MCF 10A (cell line): ENCODE data around the gene BNIP5. TPM values are rescaled to one million over a fixed set of nuclear protein-coding genes. Genes with fewer than 3 reads are reported as not detected.

ENCODE experiments used
- BruUV-seq: library from RNA; stranded (reverse); fragments of 400-500 nt; replicated peaks from 2 replicates; lab custom pipeline; 2021; lab: Mats Ljungman, UMichigan
- CTCF ChIA-PET: fragments of 300-600 bp; sonication (Branson Sonifier 250); formaldehyde crosslinking; extraction: SDS; loops from one replicate; lab custom pipeline; 2021; ENCODE audit warnings: antibody characterized with exemption, inconsistent platforms; lab: Yijun Ruan, JAX
- POLR2A ChIA-PET: fragments of 300-600, 350-650 bp; sonication (Branson Sonifier 250); formaldehyde crosslinking; extraction: SDS; loops from one replicate; lab custom pipeline; 2020; ENCODE audit warnings: antibody characterized with exemption, inconsistent platforms; lab: Yijun Ruan, JAX
- DNase-seq: peaks from one replicate; pipeline ENCODE4 v3.0.0-alpha.2; 2018; ENCODE audit not compliant: unreplicated experiment
- H3K27ac Mint-ChIP-seq: one replicate; pipeline ENCODE4 v1.8.0; 2022; ENCODE audit warnings: mild to moderate bottlenecking, low read depth, mixed read lengths; ENCODE audit not compliant: unreplicated experiment
- H3K27me3 Mint-ChIP-seq: one replicate; pipeline ENCODE4 v1.8.0; 2022; ENCODE audit warnings: mixed read lengths; ENCODE audit not compliant: insufficient read depth, unreplicated experiment
- H3K36me3 Mint-ChIP-seq: one replicate; pipeline ENCODE4 v1.8.0; 2022; ENCODE audit warnings: mild to moderate bottlenecking, moderate library complexity, mixed read lengths; ENCODE audit not compliant: insufficient read depth, unreplicated experiment
- H3K4me1 Mint-ChIP-seq: one replicate; pipeline ENCODE4 v1.8.0; 2022; ENCODE audit warnings: mixed read lengths; ENCODE audit not compliant: insufficient read depth, unreplicated experiment
- H3K4me3 Mint-ChIP-seq: one replicate; pipeline ENCODE4 v1.8.0; 2022; ENCODE audit warnings: mild to moderate bottlenecking, moderate library complexity, mixed read lengths; ENCODE audit not compliant: unreplicated experiment
- H3K9me3 Mint-ChIP-seq: one replicate; pipeline ENCODE4 v1.8.0; 2022; ENCODE audit warnings: mixed read lengths; ENCODE audit not compliant: unreplicated experiment
- intact Hi-C: fragments of 100-400 bp; cut with micrococcal nuclease; formaldehyde crosslinking; loops from 2 replicates; pipeline ENCODE4 v1.14.1; 2022
- total RNA-seq: library from RNA; stranded (reverse); gene quantifications from 2 replicates; pipeline ENCODE4 v1.2.3, GENCODE V29; 2022
- TF ChIP-seq, protein P1 (sequence below): fragments of 200-600 bp; IDR thresholded peaks from one replicate; pipeline ENCODE4 v1.8.0; 2022; ENCODE audit warnings: antibody characterized with exemption, mild to moderate bottlenecking; ENCODE audit not compliant: unreplicated experiment

BNIP5 gene
- total RNA-seq, 1 experiment from 2014 or later, result not detected

DNA sequence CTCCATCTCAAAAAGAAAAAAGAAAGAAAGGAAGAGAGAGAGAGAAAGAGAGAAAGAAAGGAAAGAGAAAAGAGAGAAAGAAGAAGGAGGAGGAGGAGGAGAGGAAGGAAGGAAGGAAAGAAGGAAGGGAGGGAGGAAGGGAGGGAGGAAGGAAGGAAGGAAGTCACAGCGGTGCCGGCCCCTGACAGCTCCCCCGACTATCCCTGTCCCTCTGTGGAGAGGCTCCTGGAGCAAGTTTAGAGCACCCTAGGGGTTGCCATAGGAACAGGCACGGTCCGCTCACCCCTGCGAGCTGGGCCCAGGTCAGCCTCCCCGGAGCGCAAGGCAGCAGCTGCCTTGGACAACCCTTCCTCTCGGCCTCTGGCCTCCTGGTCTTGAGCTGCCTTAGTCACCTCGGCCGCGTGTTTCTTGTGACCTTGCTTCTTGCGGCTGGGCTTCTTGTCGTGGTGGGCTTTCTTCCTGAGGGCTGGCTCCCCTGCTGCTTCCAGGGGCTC, 6.8 kb downstream of the BNIP5 start:
- TF ChIP-seq, protein P1, sequence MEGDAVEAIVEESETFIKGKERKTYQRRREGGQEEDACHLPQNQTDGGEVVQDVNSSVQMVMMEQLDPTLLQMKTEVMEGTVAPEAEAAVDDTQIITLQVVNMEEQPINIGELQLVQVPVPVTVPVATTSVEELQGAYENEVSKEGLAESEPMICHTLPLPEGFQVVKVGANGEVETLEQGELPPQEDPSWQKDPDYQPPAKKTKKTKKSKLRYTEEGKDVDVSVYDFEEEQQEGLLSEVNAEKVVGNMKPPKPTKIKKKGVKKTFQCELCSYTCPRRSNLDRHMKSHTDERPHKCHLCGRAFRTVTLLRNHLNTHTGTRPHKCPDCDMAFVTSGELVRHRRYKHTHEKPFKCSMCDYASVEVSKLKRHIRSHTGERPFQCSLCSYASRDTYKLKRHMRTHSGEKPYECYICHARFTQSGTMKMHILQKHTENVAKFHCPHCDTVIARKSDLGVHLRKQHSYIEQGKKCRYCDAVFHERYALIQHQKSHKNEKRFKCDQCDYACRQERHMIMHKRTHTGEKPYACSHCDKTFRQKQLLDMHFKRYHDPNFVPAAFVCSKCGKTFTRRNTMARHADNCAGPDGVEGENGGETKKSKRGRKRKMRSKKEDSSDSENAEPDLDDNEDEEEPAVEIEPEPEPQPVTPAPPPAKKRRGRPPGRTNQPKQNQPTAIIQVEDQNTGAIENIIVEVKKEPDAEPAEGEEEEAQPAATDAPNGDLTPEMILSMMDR, result no peak
- no peak overlapping the region for H3K4me3 Mint-ChIP-seq
- peaks cover 4% of the 10 kb centered on the region for H3K36me3 Mint-ChIP-seq
- no TSS peak for BruUV-seq
- ChIA-PET POLR2A (interaction anchor here (1.0 kb wide), 1 partner anchor 12 kb away, joined by 3 read pairs; no protein-coding TSS in a partner anchor), CTCF (interaction anchor here (0.6 to 0.8 kb wide), 2 partner anchors 12 to 59 kb away, joined by 4 read pairs; no protein-coding TSS in a partner anchor)
- no peak overlapping the region for H3K27ac Mint-ChIP-seq
- H3K9me3 Mint-ChIP-seq, result no peaks in the 10 kb centered on the region
- H3K4me1 Mint-ChIP-seq, result no peaks in the 10 kb centered on the region
- DNase-seq, result no peak
- H3K27me3 Mint-ChIP-seq, result peaks cover 70% of the 10 kb centered on the region
- intact Hi-C loops, result no loop called here

DNA sequence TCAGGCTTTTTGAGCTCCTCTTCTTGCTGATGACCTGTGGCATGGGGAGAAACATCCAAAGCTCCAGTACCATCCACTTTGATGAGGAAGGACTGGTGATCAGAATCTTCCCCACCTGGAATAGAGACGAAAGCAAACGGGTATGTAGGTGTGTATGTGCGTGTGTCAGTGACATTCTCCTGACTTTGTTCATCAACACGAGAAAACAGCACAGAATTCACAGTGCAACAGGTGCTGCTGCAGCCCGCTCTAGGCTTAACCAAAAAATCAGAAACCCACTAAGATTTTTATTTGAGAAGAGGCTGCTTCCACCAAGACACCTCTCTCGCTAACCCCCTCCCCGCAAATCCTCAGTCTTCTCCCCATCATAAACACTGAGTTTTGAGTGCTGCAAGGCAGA, 8.1 kb downstream of the BNIP5 start:
- ChIA-PET POLR2A (interaction anchor here (0.5 kb wide), 1 partner anchor 79 kb away, joined by 3 read pairs; no protein-coding TSS in a partner anchor), CTCF (interaction anchor here (0.6 to 2.3 kb wide), 2 partner anchors 13 to 300 kb away, joined by 3 to 7 read pairs; no protein-coding TSS in a partner anchor)
- no peaks in the 10 kb centered on the region for H3K9me3 Mint-ChIP-seq
- peaks cover 4% of the 10 kb centered on the region for H3K36me3 Mint-ChIP-seq
- BruUV-seq, result no TSS peak
- H3K4me1 Mint-ChIP-seq, result no peaks in the 10 kb centered on the region
- intact Hi-C loops, result no loop called here
- TF ChIP-seq, protein P1, result no peak
- no peak overlapping the region for H3K4me3 Mint-ChIP-seq
- DNase-seq, result no peak
- peaks cover 58% of the 10 kb centered on the region for H3K27me3 Mint-ChIP-seq
- no peak overlapping the region for H3K27ac Mint-ChIP-seq

DNA sequence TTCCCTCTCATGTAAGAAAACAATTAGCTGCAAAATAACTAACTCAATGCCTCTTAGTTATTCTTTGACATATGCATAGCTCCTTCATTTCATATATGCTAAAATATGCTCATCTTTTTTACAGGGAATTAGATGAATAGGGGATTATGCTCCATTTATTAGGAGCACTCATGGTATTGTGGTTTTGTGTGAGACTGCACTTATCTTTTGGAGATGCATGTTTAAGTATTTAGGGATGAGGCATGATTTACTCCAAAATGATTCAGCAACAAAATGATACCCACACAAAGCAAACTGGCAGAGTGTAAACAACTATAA, 8.8 kb downstream of the BNIP5 start:
- Mint-ChIP-seq H3K4me1 (no peaks in the 10 kb centered on the region), H3K4me3 (no peak overlapping the region), H3K27me3 (peaks cover 51% of the 10 kb centered on the region), H3K27ac (no peak overlapping the region), H3K9me3 (no peaks in the 10 kb centered on the region), H3K36me3 (peaks cover 4% of the 10 kb centered on the region)
- no peak for DNase-seq
- TF ChIP-seq, protein P1, result no peak
- POLR2A ChIA-PET, result interaction anchor here (0.7 kb wide), 1 partner anchor 35 kb away, joined by 3 read pairs; no protein-coding TSS in a partner anchor
- no TSS peak for BruUV-seq
- CTCF ChIA-PET, result interaction anchor here (0.6 to 2.3 kb wide), 2 partner anchors 14 to 299 kb away, joined by 3 to 7 read pairs; no protein-coding TSS in a partner anchor
- intact Hi-C loops, result no loop called here

DNA sequence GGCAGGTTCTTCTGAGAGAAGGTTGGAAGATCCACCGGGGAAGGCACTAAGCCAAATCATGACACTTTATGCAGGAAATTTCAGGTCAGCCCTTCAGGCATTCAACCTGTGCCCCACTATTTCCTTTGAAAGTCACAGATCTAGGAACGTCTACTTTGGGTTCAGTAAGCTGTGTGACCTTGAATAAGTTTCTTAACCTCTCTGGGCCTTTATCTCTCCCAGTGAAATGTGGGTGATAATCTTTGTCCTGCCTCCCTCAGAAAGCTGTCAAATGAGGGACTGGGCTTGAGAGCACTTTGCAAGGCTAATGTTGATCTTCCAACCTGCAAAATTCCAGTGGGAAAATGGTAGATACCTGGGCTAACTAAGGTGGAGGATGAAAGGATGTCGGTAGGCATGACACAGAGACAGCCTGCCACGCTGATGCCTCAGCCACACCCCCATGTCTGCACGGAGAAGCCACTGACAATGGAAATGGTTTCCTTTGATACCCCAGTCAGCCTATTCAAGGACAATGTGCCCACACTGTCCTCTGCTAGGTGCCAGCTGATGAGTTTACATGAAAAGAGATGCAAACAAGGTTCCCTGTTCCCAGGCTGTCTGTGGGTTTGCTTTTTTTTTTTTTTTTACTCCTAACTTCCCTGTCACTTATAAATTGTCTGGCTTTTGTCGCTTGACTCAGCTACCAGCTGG, 9.3 kb downstream of the BNIP5 start:
- intact Hi-C loops, result no loop called here
- H3K4me1 Mint-ChIP-seq, result no peaks in the 10 kb centered on the region
- H3K27ac Mint-ChIP-seq, result no peak overlapping the region
- H3K27me3 Mint-ChIP-seq, result peaks cover 46% of the 10 kb centered on the region
- TF ChIP-seq, protein P1, result no peak
- ChIA-PET POLR2A (interaction anchor here (0.7 kb wide), 1 partner anchor 35 kb away, joined by 3 read pairs; no protein-coding TSS in a partner anchor), CTCF (interaction anchor here (2.3 kb wide), 1 partner anchor 14 kb away, joined by 7 read pairs; no protein-coding TSS in a partner anchor)
- no peak for DNase-seq
- peaks cover 4% of the 10 kb centered on the region for H3K36me3 Mint-ChIP-seq
- H3K9me3 Mint-ChIP-seq, result no peaks in the 10 kb centered on the region
- BruUV-seq, result no TSS peak
- no peak overlapping the region for H3K4me3 Mint-ChIP-seq
